Measurements from ENCODE around the gene SALL1.

SALL1 gene

GRCh38 chr16:51150888-51151320, at the start of gene SALL1:
SALL1 (minus strand) TSS chr16:51151270; CDS start chr16:51151241, 29 bp downstream.
- DNase-seq (ENCODE audit: low read depth): peak; percentile 37

- DNase-seq (ENCODE audit: low read depth): no peak
Measured at GRCh38 chr16:51200793-51201192, 49.7 kb upstream of the SALL1 start.

GRCh38 chr16:51197953-51198748, 47.1 kb upstream of the SALL1 start:
- no peak for DNase-seq (ENCODE audit: low read depth)

- no peak for DNase-seq (ENCODE audit: low read depth)
Measured at GRCh38 chr16:51193879-51194278, 42.8 kb upstream of the SALL1 start.

- DNase-seq (ENCODE audit: low read depth): no peak
Measured at GRCh38 chr16:51184702-51185433, 33.8 kb upstream of the SALL1 start.

- no peak for DNase-seq (ENCODE audit: low read depth)
Measured at GRCh38 chr16:51181503-51181811, 30.4 kb upstream of the SALL1 start.

GRCh38 chr16:51180719-51181502, 29.8 kb upstream of the SALL1 start:
- DNase-seq (ENCODE audit: low read depth): no peak

GRCh38 chr16:51175081-51175480, 24.0 kb upstream of the SALL1 start:
- DNase-seq (ENCODE audit: low read depth): no peak

- no peak for DNase-seq (ENCODE audit: low read depth)
Measured at GRCh38 chr16:51172368-51172767, 21.3 kb upstream of the SALL1 start.

GRCh38 chr16:51168755-51169154, 17.7 kb upstream of the SALL1 start:
- no peak for DNase-seq (ENCODE audit: low read depth)

- no peak for DNase-seq (ENCODE audit: low read depth)
Measured at GRCh38 chr16:51167170-51167895, 16.3 kb upstream of the SALL1 start.

- no peak for DNase-seq (ENCODE audit: low read depth)
Measured at GRCh38 chr16:51166541-51166940, 15.5 kb upstream of the SALL1 start.

GRCh38 chr16:51166091-51166490, 15.0 kb upstream of the SALL1 start:
- no peak for DNase-seq (ENCODE audit: low read depth)

GRCh38 chr16:51165043-51165442, 14.0 kb upstream of the SALL1 start:
- no peak for DNase-seq (ENCODE audit: low read depth)

GRCh38 chr16:51164574-51164973, 13.5 kb upstream of the SALL1 start:
- DNase-seq (ENCODE audit: low read depth): no peak

- peak; percentile 10 for DNase-seq (ENCODE audit: low read depth)
Measured at GRCh38 chr16:51163894-51164566, 13.0 kb upstream of the SALL1 start.

- DNase-seq (ENCODE audit: low read depth): no peak
Measured at GRCh38 chr16:51163366-51163765, 12.3 kb upstream of the SALL1 start.

- DNase-seq (ENCODE audit: low read depth): no peak
Measured at GRCh38 chr16:51161440-51162195, 10.5 kb upstream of the SALL1 start.

- DNase-seq (ENCODE audit: low read depth): no peak
Measured at GRCh38 chr16:51159865-51160264, 8.8 kb upstream of the SALL1 start.

GRCh38 chr16:51159296-51159695, 8.2 kb upstream of the SALL1 start:
- no peak for DNase-seq (ENCODE audit: low read depth)

GRCh38 chr16:51157698-51158097, 6.6 kb upstream of the SALL1 start:
- DNase-seq (ENCODE audit: low read depth): no peak

Measured in ELR (cell line).